NB4 (cell line): ENCODE measurements around the gene PRKCE.
A peak's percentile ranks its signal among the peaks of the same experiment; 100 is the strongest.

Experiments used
- DNase-seq: peaks from one replicate; pipeline ENCODE4 v3.0.0; 2010; ENCODE audit warnings: low read depth
- H3K4me3 ChIP-seq: one replicate; pipeline ENCODE4 v1.5.1; 2011; ENCODE audit warnings: mild to moderate bottlenecking, low read depth, low read length, moderate library complexity
- CTCF ChIP-seq: IDR thresholded peaks from one replicate; pipeline ENCODE4 v1.5.1; 2012; ENCODE audit warnings: low read depth, low read length
- MYC ChIP-seq: IDR thresholded peaks from 2 replicates; pipeline ENCODE4 v1.6.1; 2011; ENCODE audit warnings: low read depth, low read length
- POLR2A ChIP-seq: IDR thresholded peaks from 2 replicates; pipeline ENCODE4 v1.6.1; 2011; ENCODE audit warnings: mild to moderate bottlenecking; ENCODE audit not compliant: insufficient read length; ENCODE audit errors: extremely low read depth
- TF ChIP-seq, protein P1 (sequence below): IDR thresholded peaks from 2 replicates; pipeline ENCODE4 v1.6.1; 2011; ENCODE audit warnings: low read depth, low read length

The PRKCE gene

GRCh38 chr2:45777996-45778719, 126.7 kb downstream of the PRKCE start:
- no peak overlapping the region for H3K4me3 ChIP-seq
- no peak for DNase-seq
- TF ChIP-seq, protein P1, sequence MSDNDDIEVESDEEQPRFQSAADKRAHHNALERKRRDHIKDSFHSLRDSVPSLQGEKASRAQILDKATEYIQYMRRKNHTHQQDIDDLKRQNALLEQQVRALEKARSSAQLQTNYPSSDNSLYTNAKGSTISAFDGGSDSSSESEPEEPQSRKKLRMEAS = no peak
- TF ChIP-seq CTCF (no peak), MYC (no peak), POLR2A (no peak)

- TF ChIP-seq, protein P1 = no peak
- TF ChIP-seq CTCF = peak; percentile 70
Measured at GRCh38 chr2:45778720-45779171, 127.3 kb downstream of the PRKCE start.

GRCh38 chr2:45780541-45781463, 129.3 kb downstream of the PRKCE start:
- TF ChIP-seq POLR2A (no peak), CTCF (no peak), MYC (no peak)
- TF ChIP-seq, protein P1 = no peak

More at GRCh38 chr2:45778720-45779171, 127.3 kb downstream of the PRKCE start:
- peak; percentile 79 for DNase-seq
- H3K4me3 ChIP-seq = no peak overlapping the region

GRCh38 chr2:45781464-45781811, 130.0 kb downstream of the PRKCE start:
- DNase-seq = no peak
- no peak overlapping the region for H3K4me3 ChIP-seq
- TF ChIP-seq MYC (no peak), CTCF (no peak), POLR2A (no peak)
- TF ChIP-seq, protein P1 = no peak

More at GRCh38 chr2:45780541-45781463, 129.3 kb downstream of the PRKCE start:
- H3K4me3 ChIP-seq = no peak overlapping the region
- DNase-seq = no peak

GRCh38 chr2:45782436-45782835, 131.0 kb downstream of the PRKCE start:
- TF ChIP-seq CTCF = no peak
- TF ChIP-seq POLR2A = no peak
- TF ChIP-seq, protein P1 = no peak
- TF ChIP-seq MYC = no peak

More at GRCh38 chr2:45782436-45782835, 131.0 kb downstream of the PRKCE start:
- H3K4me3 ChIP-seq = no peak overlapping the region
- DNase-seq = no peak
